CMK (cell line): ENCODE measurements around the gene TMEM131.

Experiments
- DNase-seq: peaks from one replicate; pipeline ENCODE4 v3.0.0-alpha.2; 2010; ENCODE audit warnings: low read depth

TMEM131 gene

GRCh38 chr2:97991081-97991856 is 4.5 kb downstream of the TMEM131 start:
- no peak for DNase-seq

- DNase-seq = no peak
Observed at GRCh38 chr2:97988722-97989121, 7.0 kb downstream of the TMEM131 start.

GRCh38 chr2:97985998-97986397 is 9.8 kb downstream of the TMEM131 start:
- DNase-seq = no peak

- DNase-seq = no peak
Observed at GRCh38 chr2:97983698-97984097, 12.1 kb downstream of the TMEM131 start.

GRCh38 chr2:97983134-97983533 is 12.6 kb downstream of the TMEM131 start:
- DNase-seq = no peak

- DNase-seq = no peak
Observed at GRCh38 chr2:97982621-97983020, 13.1 kb downstream of the TMEM131 start.

- DNase-seq = no peak
Observed at GRCh38 chr2:97981961-97982360, 13.8 kb downstream of the TMEM131 start.

GRCh38 chr2:97979904-97980303 is 15.8 kb downstream of the TMEM131 start:
- no peak for DNase-seq

GRCh38 chr2:97974471-97974870 is 21.3 kb downstream of the TMEM131 start:
- DNase-seq = no peak

- DNase-seq = no peak
Observed at GRCh38 chr2:97970293-97971060, 25.3 kb downstream of the TMEM131 start.

GRCh38 chr2:97969081-97970067 is 26.4 kb downstream of the TMEM131 start:
- no peak for DNase-seq

GRCh38 chr2:97967931-97968627 is 27.7 kb downstream of the TMEM131 start:
- no peak for DNase-seq

GRCh38 chr2:97967216-97967592 is 28.5 kb downstream of the TMEM131 start:
- DNase-seq = no peak

- no peak for DNase-seq
Observed at GRCh38 chr2:97966545-97967215, 29.1 kb downstream of the TMEM131 start.

- no peak for DNase-seq
Observed at GRCh38 chr2:97965116-97965515, 30.6 kb downstream of the TMEM131 start.

- no peak for DNase-seq
Observed at GRCh38 chr2:97963880-97964279, 31.9 kb downstream of the TMEM131 start.

GRCh38 chr2:97963079-97963406 is 32.7 kb downstream of the TMEM131 start:
- no peak for DNase-seq

GRCh38 chr2:97961534-97961933 is 34.2 kb downstream of the TMEM131 start:
- no peak for DNase-seq

- DNase-seq = no peak
Observed at GRCh38 chr2:97958184-97958583, 37.6 kb downstream of the TMEM131 start.

GRCh38 chr2:97957432-97958183 is 38.1 kb downstream of the TMEM131 start:
- no peak for DNase-seq
